Thyroid gland (tissue), 4 donors: ENCODE data around the gene PBX3. TPM values are rescaled to one million over a fixed set of nuclear protein-coding genes. Genes with fewer than 3 reads are reported as not detected.

Source experiments
- DNase-seq, 2 donors: peaks; one replicate each; pipeline ENCODE4 v3.0.0-alpha.2; 2019
- H3K27ac ChIP-seq, 3 donors: fragments of 200-600 bp; sonication (generic); 1 replicate in 2 of 3; 2 replicates in 1 of 3; pipeline ENCODE4 v1.5.1; 2016 to 2019; ENCODE audit warnings: mild to moderate bottlenecking in 1 of 3, moderate library complexity in 1 of 3
- H3K27me3 ChIP-seq: fragments of 200-600 bp; sonication (generic); one replicate; pipeline ENCODE4 v1.5.1; 2019
- H3K36me3 ChIP-seq, 2 donors: fragments of 200-600 bp; sonication (generic); one replicate each; pipeline ENCODE4 v1.5.1; 2016 to 2019
- H3K4me1 ChIP-seq, 2 donors: fragments of 200-600 bp; sonication (generic); one replicate each; pipeline ENCODE4 v1.5.1; 2017 to 2019
- H3K4me3 ChIP-seq, 3 donors: fragments of 200-600 bp; sonication (generic); replicated peaks in 1 of 3; 1 replicate in 2 of 3; 2 replicates in 1 of 3; pipeline ENCODE4 v1.5.1; 2016; ENCODE audit warnings: mild to moderate bottlenecking in 1 of 3
- H3K9me3 ChIP-seq: fragments of 200-600 bp; sonication (generic); one replicate; pipeline ENCODE4 v1.5.1; 2017
- POLR2A ChIP-seq, 2 donors: fragments of 450-650 bp; IDR thresholded peaks; one replicate each; pipeline ENCODE4 v1.6.1; 2017; ENCODE audit warnings: antibody characterized with exemption in 2 of 2, mild to moderate bottlenecking in 2 of 2, moderate library complexity in 1 of 2
- WGBS, 2 donors: methylation state at CpG; one replicate each; pipeline ENCODE4 v1.1.5; 2017; 5-methylcytosine and 5-hydroxymethylcytosine counted together
- intact Hi-C: fragments of 100-400 bp; cut with DNase I; formaldehyde crosslinking; loops from one replicate; pipeline ENCODE4 v1.15.1; 2023
- total RNA-seq, 4 donors: library from RNA; depleted of rRNA; stranded (reverse); fragments of >200 nt; gene quantifications; one replicate each; pipeline ENCODE4 v1.2.3, GENCODE V29; 2016
- TF ChIP-seq, protein P1 (sequence below), 6 experiments: fragments of 200-600 bp in 3 of 6; fragments of 450-650 bp in 3 of 6; sonication (generic) in 3 of 6; IDR thresholded peaks; one replicate each; pipeline ENCODE4 v1.5.1; 2016 to 2019; ENCODE audit warnings: antibody characterized with exemption in 6 of 6, mild to moderate bottlenecking in 2 of 6, inconsistent platforms in 1 of 6, moderate library complexity in 1 of 6

PBX3 gene
- total RNA-seq, 4 donors from 2014 or later, result 68.5 to 108 (median 71.3) TPM

DNA sequence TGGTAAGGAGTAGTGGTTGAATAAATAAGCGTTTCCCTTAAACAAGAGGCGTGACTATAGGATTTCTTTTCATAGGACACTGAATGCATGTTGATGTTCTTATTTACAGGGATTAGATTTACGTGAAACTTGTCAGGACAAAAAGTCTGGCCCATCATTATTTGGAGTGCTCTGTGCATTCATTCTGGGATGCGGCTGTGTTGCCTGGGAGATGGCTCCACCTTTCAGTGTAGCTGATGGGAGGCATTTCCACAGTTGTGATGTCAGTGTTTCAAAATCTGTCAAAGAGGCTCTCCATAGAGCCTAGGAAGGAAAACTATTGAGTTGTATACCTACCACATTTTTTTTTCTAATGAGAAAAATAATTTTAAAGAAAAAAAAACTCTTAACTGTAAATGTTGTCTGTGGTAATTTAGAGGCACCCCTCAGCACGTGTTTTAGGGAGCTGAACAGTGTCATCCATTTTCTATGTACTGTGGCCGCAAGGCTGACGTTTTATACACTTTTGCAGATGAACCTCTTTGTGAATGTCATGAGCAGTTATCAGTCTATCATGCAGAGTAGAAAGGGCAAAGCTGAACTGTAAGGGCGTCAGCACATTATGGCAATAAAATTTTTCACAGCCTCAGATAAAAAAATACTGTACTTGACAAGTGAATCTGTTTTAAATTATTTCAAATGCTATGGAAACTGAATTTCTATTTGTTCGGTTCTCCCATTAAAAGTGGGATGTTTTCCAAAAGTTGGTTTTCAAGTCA is 202.7 kb downstream of the PBX3 start:
- no peaks in the 10 kb centered on the region for H3K9me3 ChIP-seq
- H3K4me1 ChIP-seq, result no peaks in the 10 kb centered on the region
- intact Hi-C loops, result no loop called here
- H3K36me3 ChIP-seq, result no peaks in the 10 kb centered on the region
- DNase-seq, result no peak
- 93 to 94% methylated on average over 9 of the region's 9 CpGs for WGBS, 2 donors
- H3K27me3 ChIP-seq, result no peaks in the 10 kb centered on the region
- no peak overlapping the region for H3K4me3 ChIP-seq
- TF ChIP-seq, protein P1, sequence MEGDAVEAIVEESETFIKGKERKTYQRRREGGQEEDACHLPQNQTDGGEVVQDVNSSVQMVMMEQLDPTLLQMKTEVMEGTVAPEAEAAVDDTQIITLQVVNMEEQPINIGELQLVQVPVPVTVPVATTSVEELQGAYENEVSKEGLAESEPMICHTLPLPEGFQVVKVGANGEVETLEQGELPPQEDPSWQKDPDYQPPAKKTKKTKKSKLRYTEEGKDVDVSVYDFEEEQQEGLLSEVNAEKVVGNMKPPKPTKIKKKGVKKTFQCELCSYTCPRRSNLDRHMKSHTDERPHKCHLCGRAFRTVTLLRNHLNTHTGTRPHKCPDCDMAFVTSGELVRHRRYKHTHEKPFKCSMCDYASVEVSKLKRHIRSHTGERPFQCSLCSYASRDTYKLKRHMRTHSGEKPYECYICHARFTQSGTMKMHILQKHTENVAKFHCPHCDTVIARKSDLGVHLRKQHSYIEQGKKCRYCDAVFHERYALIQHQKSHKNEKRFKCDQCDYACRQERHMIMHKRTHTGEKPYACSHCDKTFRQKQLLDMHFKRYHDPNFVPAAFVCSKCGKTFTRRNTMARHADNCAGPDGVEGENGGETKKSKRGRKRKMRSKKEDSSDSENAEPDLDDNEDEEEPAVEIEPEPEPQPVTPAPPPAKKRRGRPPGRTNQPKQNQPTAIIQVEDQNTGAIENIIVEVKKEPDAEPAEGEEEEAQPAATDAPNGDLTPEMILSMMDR (IDR thresholded peaks at IDR 0.05), result no peak
- no peak for TF ChIP-seq POLR2A (IDR thresholded peaks at IDR 0.05)
- no peak overlapping the region for H3K27ac ChIP-seq

DNA sequence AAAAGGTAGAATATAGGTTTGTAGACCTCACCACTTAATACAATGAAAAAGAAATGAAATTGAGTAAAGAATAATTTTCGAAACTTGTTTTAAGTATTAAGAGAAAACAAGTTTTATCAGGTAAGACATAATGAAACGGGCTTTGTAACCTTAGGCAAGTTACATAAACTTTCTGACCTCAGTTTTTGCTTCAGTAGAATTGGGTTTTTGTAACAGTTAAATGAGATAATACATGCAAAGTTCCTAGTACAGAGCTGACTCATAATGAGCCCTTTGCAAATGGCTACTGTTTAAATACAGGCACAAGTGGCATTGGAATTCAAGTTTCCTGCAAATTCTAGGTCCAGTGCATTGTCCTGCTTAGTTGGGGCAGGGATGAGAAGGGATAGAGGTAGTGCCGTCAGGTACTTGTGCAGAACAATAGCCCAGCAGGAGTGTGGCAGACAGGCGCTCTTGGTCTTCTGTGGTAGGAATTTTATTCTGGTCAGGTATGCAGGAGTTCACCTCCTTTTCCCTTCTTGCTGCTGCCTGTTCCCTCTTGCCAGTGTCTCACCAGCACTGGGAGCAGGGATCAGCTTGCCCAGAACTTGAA is 203.8 kb downstream of the PBX3 start:
- 95 to 98% methylated on average over 4 of the region's 4 CpGs for WGBS, 2 donors
- no peaks in the 10 kb centered on the region for H3K4me1 ChIP-seq
- no peaks in the 10 kb centered on the region for H3K27me3 ChIP-seq
- H3K9me3 ChIP-seq, result no peaks in the 10 kb centered on the region
- no peak for DNase-seq
- intact Hi-C loops, result no loop called here
- no peaks in the 10 kb centered on the region for H3K36me3 ChIP-seq
- no peak overlapping the region for H3K27ac ChIP-seq
- H3K4me3 ChIP-seq, result no peak overlapping the region
- TF ChIP-seq, protein P1 (IDR thresholded peaks at IDR 0.05), result no peak
- TF ChIP-seq POLR2A (IDR thresholded peaks at IDR 0.05), result no peak

DNA sequence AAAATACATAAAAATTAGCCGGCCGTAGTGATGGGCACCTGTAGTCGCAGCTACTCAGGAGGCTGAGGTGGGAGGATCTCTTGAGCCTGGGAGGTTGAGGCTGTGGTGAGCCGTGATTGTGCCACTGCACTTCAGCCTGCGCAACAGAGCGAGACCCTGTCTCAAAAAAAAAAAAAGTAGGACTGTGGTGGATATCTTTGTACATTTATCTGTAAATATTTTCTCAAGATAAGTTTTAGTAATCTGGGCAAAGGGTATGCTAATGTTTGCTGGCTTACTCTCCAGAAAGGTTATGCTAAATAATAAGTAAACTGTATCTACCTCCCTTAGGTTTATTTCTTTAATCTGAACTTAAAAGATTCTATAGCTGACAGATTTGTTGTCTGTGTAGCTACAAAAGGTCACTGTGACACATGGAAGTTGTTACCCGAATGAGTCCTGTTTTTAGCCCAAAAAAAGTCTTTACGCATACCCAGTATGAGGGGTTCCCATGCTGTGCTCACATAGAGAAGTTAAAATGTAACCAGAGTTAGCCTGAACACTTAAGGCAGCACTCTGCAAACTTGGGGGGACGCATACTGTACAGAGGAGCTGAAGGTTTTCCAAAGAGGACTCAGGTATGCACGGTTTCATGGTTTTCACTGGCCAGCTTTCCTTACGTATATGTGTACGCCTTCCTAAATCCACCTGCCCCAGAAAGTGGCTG is 206.3 kb downstream of the PBX3 start:
- Histone ChIP-seq H3K4me3 (no peak overlapping the region), H3K27me3 (no peaks in the 10 kb centered on the region), H3K27ac (no peak overlapping the region), H3K9me3 (no peaks in the 10 kb centered on the region), H3K36me3 (no peaks in the 10 kb centered on the region), H3K4me1 (no peaks in the 10 kb centered on the region)
- 96% methylated on average over 12 of the region's 12 CpGs for WGBS, 2 donors
- no peak for DNase-seq
- intact Hi-C loops, result no loop called here
- TF ChIP-seq, protein P1 (IDR thresholded peaks at IDR 0.05), result no peak
- no peak for TF ChIP-seq POLR2A (IDR thresholded peaks at IDR 0.05)

- intact Hi-C loops, result no loop called here
- no peaks in the 10 kb centered on the region for H3K4me1 ChIP-seq
- H3K4me3 ChIP-seq, result no peak overlapping the region
- no peaks in the 10 kb centered on the region for H3K9me3 ChIP-seq
- no peaks in the 10 kb centered on the region for H3K27me3 ChIP-seq
- TF ChIP-seq POLR2A (IDR thresholded peaks at IDR 0.05), result no peak
- TF ChIP-seq, protein P1 (IDR thresholded peaks at IDR 0.05), result no peak
- no peak for DNase-seq
- H3K36me3 ChIP-seq, result no peaks in the 10 kb centered on the region
- WGBS, 2 donors, result 94 to 97% methylated on average over 5 of the region's 5 CpGs
- no peak overlapping the region for H3K27ac ChIP-seq
Measured at GRCh38 chr9:125956102-125956501, 208.9 kb downstream of the PBX3 start.

- intact Hi-C loops, result no loop called here
- Histone ChIP-seq H3K36me3 (peaks cover 4 to 12% of the 10 kb centered on the region in 2 donors), H3K4me1 (no peaks in the 10 kb centered on the region), H3K9me3 (no peaks in the 10 kb centered on the region), H3K4me3 (no peak overlapping the region), H3K27me3 (no peaks in the 10 kb centered on the region), H3K27ac (no peak overlapping the region)
- TF ChIP-seq, protein P1 (IDR thresholded peaks at IDR 0.05), result no peak
- no peak for TF ChIP-seq POLR2A (IDR thresholded peaks at IDR 0.05)
- no peak for DNase-seq
- 88 to 93% methylated on average over 3 of the region's 3 CpGs for WGBS, 2 donors
Measured at GRCh38 chr9:125959315-125959714, 212.1 kb downstream of the PBX3 start.
